RPMI7951 (cell line): ENCODE measurements around the gene SLC1A4. TPM values are rescaled to one million over a fixed set of nuclear protein-coding genes. Genes with fewer than 3 reads are reported as not detected.
A peak's percentile ranks its signal among the peaks of the same experiment; 100 is the strongest.
"Not testable (repeated sequence)": the region's sequence is repeated elsewhere in the genome, so short reads cannot be mapped to it uniquely, and the experiment has no call there.

Source experiments
- DNase-seq: peaks from one replicate; pipeline ENCODE4 v3.0.0-alpha.2; 2012; ENCODE audit warnings: low read depth
- total RNA-seq: library from RNA; depleted of rRNA; stranded (reverse); fragments of >200 nt; shearing (Covaris generic); gene quantifications from 2 replicates; pipeline ENCODE4 v1.2.3, GENCODE V29; 2014

Gene SLC1A4
- total RNA-seq, 1 experiment from 2014 or later = 17.1 TPM

GRCh38 chr2:64992218-64992617 is 3.0 kb downstream of the SLC1A4 start:
- DNase-seq = no peak

DNA sequence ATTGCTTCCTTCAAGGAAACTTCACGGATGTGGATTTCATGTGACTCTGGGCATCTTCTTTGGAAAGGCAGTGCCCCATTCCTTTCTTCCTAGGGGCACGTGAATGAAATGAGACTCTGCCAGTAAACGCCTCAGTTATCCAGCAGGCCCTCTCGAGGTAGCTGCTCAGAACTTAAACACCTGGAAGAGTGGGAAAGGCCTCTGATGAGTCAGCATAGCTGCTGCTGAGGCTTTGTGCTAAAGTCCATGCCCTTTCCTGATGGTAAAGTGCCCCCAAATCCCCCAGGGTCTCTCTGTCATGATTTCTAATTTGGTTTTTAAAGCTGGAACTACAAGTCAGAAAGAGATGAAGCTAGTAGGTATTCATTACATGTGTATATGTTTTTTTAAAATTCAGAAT is 3.8 kb downstream of the SLC1A4 start:
- DNase-seq = no peak

- no peak for DNase-seq
These were observed 5.8 kb downstream of the SLC1A4 start for GRCh38 chr2:64995041-64995440.

DNA sequence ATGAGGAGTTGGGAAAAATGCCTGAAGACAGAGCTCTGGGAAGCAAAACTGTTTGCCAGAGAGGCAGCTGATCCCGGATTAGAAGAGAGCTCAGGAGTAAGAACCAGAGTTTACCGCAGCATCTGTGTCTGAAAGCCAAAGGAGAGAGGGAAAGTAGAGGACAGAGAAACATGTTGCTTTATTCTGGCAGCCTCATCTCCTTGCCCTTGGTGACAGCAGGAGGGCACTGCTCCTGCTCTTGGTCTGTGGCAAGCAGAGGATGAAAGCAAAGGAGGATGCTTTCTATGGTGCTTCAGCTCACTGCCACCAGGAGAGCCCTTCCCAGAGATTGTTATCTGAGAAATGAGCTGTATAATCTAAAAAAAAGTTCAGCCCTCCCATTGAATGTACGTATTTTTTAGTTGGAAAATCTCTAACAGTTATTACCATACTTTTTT is 7.7 kb downstream of the SLC1A4 start:
- no peak for DNase-seq

DNA sequence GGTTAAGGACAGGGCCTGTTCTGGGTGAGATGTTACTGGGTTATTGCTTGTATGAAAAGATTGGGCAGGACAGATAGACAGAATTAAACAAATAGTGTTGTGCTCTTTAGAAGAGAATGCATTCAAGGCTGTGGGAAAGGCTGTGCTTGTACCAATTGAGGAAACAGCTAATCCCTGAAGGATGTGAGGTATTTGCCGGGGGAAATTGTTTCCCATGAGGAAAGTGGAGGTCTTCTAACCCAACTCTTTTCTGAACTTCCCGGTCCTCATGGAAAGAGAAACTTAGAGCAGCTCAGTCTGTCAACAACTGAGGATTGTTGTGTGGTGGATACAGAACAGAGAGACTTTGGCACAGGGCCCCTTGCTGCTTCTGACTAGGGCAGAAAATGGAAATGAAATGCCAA is 9.5 kb downstream of the SLC1A4 start:
- DNase-seq = no peak

DNA sequence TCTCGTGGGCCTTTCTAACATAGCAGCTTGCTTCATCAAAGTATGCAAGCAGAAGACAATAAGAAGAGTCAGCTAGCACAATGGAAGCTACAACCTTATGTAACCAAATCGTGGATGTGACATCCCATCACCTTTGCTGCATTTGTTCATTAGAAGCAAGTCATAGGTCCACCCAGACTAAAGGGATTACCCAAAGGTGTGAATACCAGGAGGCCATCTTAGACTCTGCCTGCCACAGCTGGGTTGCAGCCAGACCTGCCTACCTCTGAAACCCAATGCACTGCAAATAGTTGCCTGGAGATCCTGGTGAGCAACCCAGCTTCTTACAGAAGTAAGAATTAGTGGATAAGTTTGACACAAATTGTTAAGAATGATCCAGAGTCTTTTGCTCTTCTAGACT is 10.6 kb downstream of the SLC1A4 start:
- no peak for DNase-seq

GRCh38 chr2:65000644-65001043 is 11.4 kb downstream of the SLC1A4 start:
- no peak for DNase-seq

DNA sequence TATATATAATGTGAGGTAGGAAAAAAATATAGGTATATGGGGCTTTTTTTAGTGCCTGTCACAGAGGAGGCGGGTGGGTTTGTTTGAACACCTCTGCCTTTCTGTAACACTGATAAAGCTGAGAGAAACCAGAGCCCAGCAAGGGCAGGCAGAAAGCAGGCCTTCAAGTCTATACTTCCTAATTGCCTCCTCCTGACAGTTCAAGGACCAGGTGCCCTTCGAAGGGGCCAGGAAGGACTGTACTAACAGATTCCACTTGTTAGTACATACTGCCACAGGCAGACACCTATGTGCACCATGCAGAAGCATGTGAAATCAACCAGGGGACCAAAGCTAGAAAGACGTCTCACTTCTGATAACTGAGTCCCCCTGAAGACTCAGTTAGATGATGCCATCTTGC is 13.8 kb downstream of the SLC1A4 start:
- DNase-seq = no peak

DNA sequence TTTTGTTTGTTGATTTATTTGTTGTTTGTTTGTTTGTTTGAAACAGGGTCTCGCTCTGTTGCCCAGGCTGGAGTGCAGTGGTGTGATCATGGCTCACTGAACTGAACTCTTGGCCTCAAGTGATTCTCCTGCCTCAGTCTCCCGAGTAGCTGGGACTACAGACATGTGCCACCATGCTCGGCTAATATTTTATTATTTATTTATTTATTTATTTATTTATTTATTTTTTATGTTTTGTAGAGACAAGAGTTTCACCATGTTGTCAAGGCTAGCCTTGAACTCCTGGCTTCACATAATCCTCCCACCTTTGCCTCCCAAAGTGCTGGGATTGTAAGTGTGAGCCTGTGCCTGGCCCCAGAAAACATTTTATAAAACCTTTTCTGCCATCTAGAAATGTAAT is 15.0 kb downstream of the SLC1A4 start:
- not testable (repeated sequence) for DNase-seq

DNA sequence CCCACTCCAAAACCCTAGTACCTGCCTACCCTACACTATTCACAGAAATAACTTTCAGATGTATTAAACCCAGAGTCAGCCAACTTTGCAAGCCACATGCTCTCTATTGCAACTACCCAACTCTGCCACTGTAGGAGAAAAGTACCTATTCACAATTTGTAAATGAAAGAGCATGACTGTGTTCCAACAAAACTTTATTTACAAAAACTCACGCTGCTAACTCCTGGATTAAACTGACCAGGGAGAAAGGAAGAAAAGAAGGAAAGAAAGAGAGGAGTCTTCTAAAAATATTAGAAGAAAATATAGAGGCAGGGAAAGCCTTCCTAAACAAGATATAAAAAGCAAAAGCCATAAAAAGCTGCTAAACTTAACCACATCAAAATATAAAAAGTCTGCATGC is 24.6 kb downstream of the SLC1A4 start:
- DNase-seq = no peak

DNA sequence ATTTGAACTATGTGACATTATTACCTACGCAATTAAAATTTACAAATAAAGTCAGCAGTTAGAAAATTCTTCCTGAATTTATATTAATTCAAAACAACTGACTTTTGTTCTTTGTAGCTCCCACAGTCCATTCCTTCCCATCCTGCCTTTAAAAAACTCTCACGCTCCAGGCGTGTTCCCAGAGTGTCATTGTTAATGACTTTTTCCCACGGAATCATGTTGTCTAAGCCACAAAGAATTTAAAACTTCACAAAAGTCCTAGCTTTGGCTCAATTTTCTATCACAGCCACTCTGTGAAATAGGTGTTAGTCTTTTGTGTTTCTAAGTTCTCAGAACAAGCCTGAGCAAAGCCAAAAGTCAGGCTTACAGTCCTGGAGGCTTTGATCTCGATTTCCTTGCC is 26.5 kb downstream of the SLC1A4 start:
- no peak for DNase-seq

GRCh38 chr2:65016789-65017188 is 27.6 kb downstream of the SLC1A4 start:
- DNase-seq = no peak

DNA sequence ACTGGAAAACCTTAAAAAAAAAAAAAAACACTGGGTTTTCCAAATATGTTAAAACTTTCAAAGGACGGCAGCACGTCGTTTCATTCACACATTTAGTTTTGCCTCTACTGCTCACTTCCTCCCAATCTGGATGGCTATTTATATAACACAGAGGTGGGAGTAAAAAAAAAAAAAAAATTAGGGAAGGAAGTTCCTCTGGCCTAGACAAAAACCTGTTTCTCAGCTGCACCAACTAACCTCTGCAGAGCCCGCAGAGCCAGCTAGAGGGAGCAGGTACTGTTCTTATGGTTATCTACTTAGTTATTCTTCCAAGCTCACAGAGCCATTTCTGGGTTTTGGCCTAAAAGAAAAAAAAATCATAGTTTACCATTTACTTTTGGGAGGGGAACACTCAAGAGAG is 28.1 kb downstream of the SLC1A4 start:
- no peak for DNase-seq

- DNase-seq = no peak
These were observed 29.0 kb downstream of the SLC1A4 start for GRCh38 chr2:65018141-65018582.

GRCh38 chr2:65019010-65019409 is 29.8 kb downstream of the SLC1A4 start:
- no peak for DNase-seq

GRCh38 chr2:65019675-65020195 is 30.5 kb downstream of the SLC1A4 start:
- DNase-seq = no peak

- DNase-seq = not testable (repeated sequence)
These were observed 31.1 kb downstream of the SLC1A4 start for GRCh38 chr2:65020251-65020650.

- DNase-seq = no peak
These were observed 31.8 kb downstream of the SLC1A4 start for GRCh38 chr2:65020943-65021528.

DNA sequence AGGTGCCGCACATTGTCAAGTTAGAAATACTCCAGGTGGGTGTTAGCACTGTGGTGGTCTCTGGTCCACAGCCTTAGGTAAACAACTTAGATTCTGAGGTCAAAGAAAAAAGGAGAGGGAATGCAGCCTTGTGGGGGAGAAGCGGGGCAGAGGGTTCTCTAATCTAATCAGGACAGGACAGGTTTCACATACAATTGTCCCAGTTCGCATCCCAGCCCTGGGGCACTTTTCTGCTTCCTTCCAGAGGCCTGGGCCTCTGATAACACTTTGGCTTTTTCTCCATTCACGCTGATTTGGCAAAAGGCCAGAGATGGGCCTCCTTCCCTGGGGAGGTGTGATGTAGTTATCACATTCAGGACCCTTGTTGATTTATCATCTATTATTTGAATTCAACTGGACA is 32.5 kb downstream of the SLC1A4 start:
- no peak for DNase-seq

DNA sequence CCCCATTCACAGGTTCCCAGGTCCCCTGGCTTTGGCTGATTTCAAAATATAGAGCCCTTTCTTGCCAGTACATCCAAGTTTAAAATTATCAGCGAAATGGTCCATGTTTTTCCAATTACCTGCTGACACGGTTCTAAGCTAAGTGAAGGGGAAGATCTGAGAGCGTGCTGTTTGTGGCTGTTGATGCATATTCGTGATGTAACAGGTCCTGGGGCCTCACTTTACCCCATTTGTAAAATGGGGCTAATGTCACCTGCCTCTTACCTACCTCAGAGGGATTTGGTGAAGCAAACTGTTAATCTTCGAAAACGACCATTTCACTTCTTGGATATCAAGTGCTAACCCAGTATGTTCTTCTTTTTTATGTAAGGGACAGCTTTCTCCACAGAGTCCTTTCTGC is 33.0 kb downstream of the SLC1A4 start:
- no peak for DNase-seq

DNA sequence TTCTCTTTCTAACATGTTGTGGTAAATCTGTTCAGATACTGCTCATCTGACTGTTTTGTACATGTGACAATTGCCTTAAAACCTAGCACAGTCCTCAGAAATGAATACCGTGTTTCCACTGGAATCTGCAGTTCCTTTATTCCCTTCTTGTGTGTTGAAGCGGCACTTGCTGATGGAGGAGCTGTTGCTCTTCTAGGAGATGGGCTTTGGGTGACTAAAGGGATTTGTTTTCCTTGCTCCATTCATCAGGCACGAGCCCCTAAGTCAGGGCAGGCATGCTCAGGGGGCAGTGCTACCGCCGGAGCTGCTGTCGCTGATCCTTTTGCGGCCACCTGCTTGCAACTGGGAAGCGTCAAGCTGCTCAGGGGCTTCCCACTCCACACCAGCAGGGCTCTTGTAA is 34.5 kb downstream of the SLC1A4 start:
- DNase-seq = no peak

DNA sequence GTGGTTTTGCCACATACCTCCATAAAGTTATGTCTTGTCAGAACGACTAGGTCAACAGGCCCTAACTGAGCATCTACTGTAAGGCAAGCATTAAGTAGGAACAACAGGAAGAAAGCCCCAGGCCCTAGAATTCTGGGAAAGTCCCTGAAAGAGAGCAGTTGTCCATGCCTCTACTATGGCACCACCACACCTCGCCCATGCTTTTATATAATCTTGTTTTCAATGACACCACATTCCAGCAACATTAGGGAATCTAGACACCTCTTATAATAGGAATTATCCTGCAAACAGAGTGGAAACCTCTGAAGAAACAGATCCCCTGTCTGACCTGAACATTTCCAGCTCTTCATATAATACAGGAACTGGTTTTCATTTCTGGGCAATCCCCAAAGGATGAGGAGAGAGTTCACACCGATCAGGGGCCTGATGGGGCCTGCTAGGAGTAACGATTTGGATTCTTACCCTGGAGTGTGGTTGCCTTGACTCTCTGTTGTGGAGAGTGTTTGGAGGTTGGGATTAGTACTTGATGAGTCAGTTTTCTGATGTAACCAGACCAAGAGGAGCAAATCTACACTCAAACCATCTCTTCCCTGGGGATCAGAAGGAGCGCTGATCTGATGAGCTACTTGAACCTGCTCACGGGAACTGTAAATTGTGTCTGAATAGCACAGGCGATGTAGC is 35.1 kb downstream of the SLC1A4 start:
- peak; percentile 82 for DNase-seq

DNA sequence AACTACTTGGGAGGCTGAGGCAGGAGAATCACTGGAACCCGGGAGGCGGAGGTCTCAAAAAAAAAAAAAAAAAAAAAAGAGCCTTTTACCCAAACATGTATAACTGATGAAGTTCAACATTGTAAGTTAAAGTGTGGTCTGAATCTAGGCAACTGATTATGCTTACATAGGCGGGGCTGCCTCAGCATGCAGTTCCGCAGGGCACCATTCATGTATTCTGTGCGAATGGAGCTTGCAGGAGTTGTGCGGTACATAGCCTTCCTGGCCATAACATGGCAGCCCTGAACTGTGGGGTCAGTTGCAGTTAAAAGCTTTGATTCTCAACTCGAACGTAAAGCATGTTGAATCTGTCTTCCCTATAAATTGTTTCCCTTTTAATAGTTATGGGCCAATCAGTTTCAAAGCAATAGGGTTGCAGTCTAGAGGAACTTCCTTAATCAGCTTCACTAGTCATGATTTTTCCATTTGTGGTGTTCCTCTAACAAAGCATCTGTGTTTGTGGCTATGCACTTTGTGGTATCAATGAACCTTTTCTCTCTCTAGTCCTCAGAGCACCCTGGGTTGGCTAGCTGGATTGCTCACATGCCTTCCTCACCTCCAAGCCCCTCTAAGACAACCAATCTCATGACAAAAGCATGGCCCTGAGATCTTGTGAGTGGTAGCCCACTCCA is 36.4 kb downstream of the SLC1A4 start:
- peak; percentile 24 for DNase-seq
